ENCODE measurements around the gene MPDU1.

The MPDU1 gene

GRCh38 chr17:7582396-7583252 is 1.0 kb upstream of the MPDU1 start:
- Histone ChIP-seq H3K4me1 (ENCODE audit: low read depth, poor library complexity, severe bottlenecking) (peaks cover 11% of the 10 kb centered on the region), H4K20me1 (ENCODE audit: insufficient read depth) (no peaks in the 10 kb centered on the region), H3K4me2 (no peak overlapping the region), H3K9ac (no peak overlapping the region), H3K36me3 (ENCODE audit: insufficient read depth) (no peaks in the 10 kb centered on the region), H3K79me2 (ENCODE audit: insufficient read depth, low read depth) (no peaks in the 10 kb centered on the region), H2AFZ (ENCODE audit: low read depth) (no peak overlapping the region), H3K27me3 (ENCODE audit: insufficient read depth, low read depth) (no peaks in the 10 kb centered on the region), H3K27ac (no peak overlapping the region), H3K4me3 (IDR thresholded peaks at IDR 0.05; ENCODE audit: insufficient read depth, low read depth, low read length) (no peak overlapping the region)
- no peak for TF ChIP-seq CTCF (conservative IDR thresholded peaks at IDR 0.05; ENCODE audit: low read depth, low read length)

DNA sequence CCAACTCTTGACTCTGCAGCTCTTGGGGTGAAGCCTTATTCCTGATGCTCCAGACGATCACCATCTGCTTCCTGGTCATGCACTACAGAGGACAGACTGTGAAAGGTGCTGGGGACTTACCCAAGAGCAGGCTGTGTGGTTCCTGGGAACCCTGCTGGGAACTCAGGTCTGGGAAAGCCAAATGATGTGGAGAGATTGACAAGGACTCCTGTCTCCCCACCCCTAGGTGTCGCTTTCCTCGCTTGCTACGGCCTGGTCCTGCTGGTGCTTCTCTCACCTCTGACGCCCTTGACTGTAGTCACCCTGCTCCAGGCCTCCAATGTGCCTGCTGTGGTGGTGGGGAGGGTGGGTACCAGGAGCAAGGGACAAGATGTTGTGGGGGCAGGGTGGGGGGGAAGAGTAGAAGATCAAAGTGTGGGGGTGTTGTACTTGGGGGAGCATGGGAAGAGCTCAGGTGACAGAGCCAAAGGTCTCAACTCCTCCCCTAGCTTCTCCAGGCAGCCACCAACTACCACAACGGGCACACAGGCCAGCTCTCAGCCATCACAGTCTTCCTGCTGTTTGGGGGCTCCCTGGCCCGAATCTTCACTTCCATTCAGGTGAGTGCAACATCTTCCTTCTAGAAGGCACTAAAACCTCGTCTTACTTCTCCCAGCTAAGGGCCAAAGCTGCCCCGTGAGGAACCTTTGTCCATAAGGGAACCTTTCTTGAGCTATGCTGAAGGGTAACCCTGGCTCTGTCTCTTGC is 3.2 kb downstream of the MPDU1 start:
- Histone ChIP-seq H2AFZ (ENCODE audit: low read depth) (no peak overlapping the region), H4K20me1 (ENCODE audit: insufficient read depth) (no peaks in the 10 kb centered on the region), H3K4me3 (IDR thresholded peaks at IDR 0.05; ENCODE audit: insufficient read depth, low read depth, low read length) (no peak overlapping the region), H3K27me3 (ENCODE audit: insufficient read depth, low read depth) (no peaks in the 10 kb centered on the region), H3K9ac (no peak overlapping the region), H3K79me2 (ENCODE audit: insufficient read depth, low read depth) (no peaks in the 10 kb centered on the region), H3K4me1 (ENCODE audit: low read depth, poor library complexity, severe bottlenecking) (no peaks in the 10 kb centered on the region), H3K4me2 (no peak overlapping the region), H3K36me3 (ENCODE audit: insufficient read depth) (no peaks in the 10 kb centered on the region), H3K27ac (no peak overlapping the region)
- no peak for TF ChIP-seq CTCF (conservative IDR thresholded peaks at IDR 0.05; ENCODE audit: low read depth, low read length)

DNA sequence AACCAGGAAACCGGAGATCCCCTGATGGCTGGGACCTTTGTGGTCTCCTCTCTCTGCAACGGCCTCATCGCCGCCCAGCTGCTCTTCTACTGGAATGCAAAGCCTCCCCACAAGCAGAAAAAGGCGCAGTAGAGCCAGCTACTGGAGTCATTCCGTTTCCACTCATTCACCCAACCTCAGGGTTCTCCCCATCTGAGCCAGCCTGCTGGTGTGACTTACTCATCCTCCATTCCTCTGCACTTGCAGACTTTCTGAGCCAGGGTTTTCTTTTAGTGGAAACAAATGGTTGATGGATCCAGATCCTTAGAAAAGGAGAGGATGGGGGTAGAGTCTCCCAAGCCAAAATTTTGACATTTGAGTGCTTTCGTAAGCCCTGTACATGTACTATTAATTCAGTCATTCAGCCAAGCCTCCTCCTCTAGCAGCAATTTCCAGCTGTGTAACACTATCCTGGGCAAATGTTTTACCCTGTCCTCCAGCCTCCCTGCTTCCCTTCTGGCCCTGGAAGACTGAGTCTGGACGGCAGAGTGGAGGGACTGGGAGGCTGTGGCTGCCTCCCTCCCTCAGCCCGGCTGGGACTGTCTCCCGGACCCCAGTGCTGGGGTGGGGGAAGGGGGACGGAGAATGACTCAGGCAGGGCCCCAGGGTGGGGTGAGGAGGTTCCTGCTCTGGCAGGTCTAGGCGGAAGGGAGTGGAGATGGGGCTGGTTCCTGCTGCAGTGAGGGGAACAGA is 3.9 kb downstream of the MPDU1 start:
- no peak overlapping the region for H3K4me2 ChIP-seq
- no peaks in the 10 kb centered on the region for H3K79me2 ChIP-seq (ENCODE audit: insufficient read depth, low read depth)
- H2AFZ ChIP-seq (ENCODE audit: low read depth): no peak overlapping the region
- no peaks in the 10 kb centered on the region for H4K20me1 ChIP-seq (ENCODE audit: insufficient read depth)
- H3K27me3 ChIP-seq (ENCODE audit: insufficient read depth, low read depth): no peaks in the 10 kb centered on the region
- no peaks in the 10 kb centered on the region for H3K4me1 ChIP-seq (ENCODE audit: low read depth, poor library complexity, severe bottlenecking)
- no peaks in the 10 kb centered on the region for H3K36me3 ChIP-seq (ENCODE audit: insufficient read depth)
- H3K27ac ChIP-seq: no peak overlapping the region
- no peak overlapping the region for H3K4me3 ChIP-seq (IDR thresholded peaks at IDR 0.05; ENCODE audit: insufficient read depth, low read depth, low read length)
- H3K9ac ChIP-seq: no peak overlapping the region
- no peak for TF ChIP-seq CTCF (conservative IDR thresholded peaks at IDR 0.05; ENCODE audit: low read depth, low read length)

DNA sequence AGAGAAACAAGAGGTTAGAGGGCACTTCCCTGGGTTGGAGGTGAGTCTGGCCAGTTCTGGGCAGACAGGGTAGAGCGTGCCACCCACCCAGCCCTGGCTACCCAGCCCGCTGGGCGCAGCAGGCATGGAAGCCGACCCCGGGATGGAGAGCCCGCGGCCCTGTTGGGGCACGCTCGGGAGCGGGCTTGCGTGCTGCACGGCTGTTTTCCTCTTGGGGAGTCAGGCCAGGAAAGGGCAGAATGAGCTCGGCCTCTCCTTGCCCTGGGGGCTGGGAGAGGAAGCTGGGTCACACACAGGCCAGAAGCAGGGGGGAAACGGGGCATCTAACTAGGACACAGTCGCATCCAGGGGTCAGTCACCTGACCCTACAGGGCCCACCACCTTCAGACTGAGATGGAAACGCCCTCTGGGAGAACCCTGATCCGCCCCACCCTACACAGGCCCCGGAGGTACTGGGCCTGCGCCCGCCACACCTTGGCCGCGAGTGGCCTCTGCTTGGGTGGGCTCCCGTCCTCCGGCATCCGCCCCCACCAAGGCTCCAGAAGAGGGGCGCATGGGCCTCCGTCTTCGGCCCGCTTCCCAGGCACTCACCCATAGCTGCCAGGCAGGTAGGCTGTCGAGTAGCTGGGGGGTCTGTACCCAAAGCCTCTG is 5.0 kb downstream of the MPDU1 start:
- Histone ChIP-seq H3K27ac (no peak overlapping the region), H4K20me1 (ENCODE audit: insufficient read depth) (no peaks in the 10 kb centered on the region), H3K4me2 (no peak overlapping the region), H3K9ac (no peak overlapping the region), H2AFZ (ENCODE audit: low read depth) (no peak overlapping the region), H3K79me2 (ENCODE audit: insufficient read depth, low read depth) (no peaks in the 10 kb centered on the region), H3K4me1 (ENCODE audit: low read depth, poor library complexity, severe bottlenecking) (no peaks in the 10 kb centered on the region), H3K4me3 (IDR thresholded peaks at IDR 0.05; ENCODE audit: insufficient read depth, low read depth, low read length) (no peak overlapping the region), H3K27me3 (ENCODE audit: insufficient read depth, low read depth) (no peaks in the 10 kb centered on the region), H3K36me3 (ENCODE audit: insufficient read depth) (no peaks in the 10 kb centered on the region)
- TF ChIP-seq CTCF (conservative IDR thresholded peaks at IDR 0.05; ENCODE audit: low read depth, low read length): no peak
